Suprapubic skin (tissue), 4 donors: ENCODE measurements around the gene NAP1L4.

Experiments used
- CTCF ChIP-seq, 2 donors: fragments of 200-600 bp in 1 of 2; fragments of 450-650 bp in 1 of 2; sonication (generic) in 1 of 2; IDR thresholded peaks; one replicate each; pipeline ENCODE4 v1.5.1; 2016 to 2019; ENCODE audit warnings: antibody characterized with exemption in 2 of 2, mild to moderate bottlenecking in 1 of 2, moderate library complexity in 1 of 2
- EP300 ChIP-seq: sonication (generic); formaldehyde crosslinking; IDR thresholded peaks from one replicate; pipeline ENCODE4 v1.6.1; 2017; ENCODE audit warnings: antibody characterized with exemption
- POLR2A ChIP-seq, 2 donors: fragments of 450-650 bp; IDR thresholded peaks; one replicate each; pipeline ENCODE4 v1.6.1; 2017; ENCODE audit warnings: antibody characterized with exemption in 2 of 2, mild to moderate bottlenecking in 2 of 2, moderate library complexity in 2 of 2
- POLR2AphosphoS5 ChIP-seq, 3 donors: sonication (generic); formaldehyde crosslinking; IDR thresholded peaks; one replicate each; pipeline ENCODE4 v1.6.1; 2017; ENCODE audit warnings: antibody characterized with exemption in 3 of 3

GRCh38 chr11:3022982-3023381 lies 30.9 kb upstream of the NAP1L4 start:
- TF ChIP-seq CTCF (IDR thresholded peaks at IDR 0.05): no peak
- TF ChIP-seq EP300: no peak
- no peak for TF ChIP-seq POLR2A (IDR thresholded peaks at IDR 0.05)
- TF ChIP-seq POLR2AphosphoS5 (IDR thresholded peaks at IDR 0.05): no peak
